ENCODE data around the gene ITGAL.

DNA sequence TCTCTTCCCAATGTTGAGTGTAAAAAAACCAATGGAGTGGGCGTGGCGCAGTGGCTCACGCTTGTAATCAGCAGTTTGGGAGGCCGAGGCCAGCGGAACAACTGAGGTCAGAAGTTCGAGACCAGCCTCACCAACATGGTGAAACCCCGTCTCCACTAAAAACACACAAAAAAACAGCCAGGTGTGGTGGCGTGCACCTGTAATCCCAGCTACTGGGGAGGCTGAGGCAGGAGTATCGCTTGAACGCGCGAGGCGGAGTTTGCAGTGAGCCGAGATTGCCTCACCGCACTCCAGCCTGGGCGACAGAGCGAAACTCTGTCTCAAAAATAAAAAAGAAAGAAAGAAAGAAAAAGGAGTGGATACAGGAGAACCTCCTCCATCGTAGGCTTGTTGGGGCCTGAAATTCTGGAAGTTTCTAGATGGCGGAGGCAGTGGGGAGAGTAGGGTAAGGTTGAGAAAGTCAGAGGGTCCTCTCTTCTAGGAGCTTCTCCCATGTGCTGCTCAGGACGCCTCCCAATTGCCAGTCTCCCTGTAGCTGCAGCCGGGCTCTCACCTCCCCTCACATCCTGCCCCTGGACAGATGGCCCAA, 86.3 kb downstream of the ITGAL start:
- TF ChIP-seq, protein P1, sequence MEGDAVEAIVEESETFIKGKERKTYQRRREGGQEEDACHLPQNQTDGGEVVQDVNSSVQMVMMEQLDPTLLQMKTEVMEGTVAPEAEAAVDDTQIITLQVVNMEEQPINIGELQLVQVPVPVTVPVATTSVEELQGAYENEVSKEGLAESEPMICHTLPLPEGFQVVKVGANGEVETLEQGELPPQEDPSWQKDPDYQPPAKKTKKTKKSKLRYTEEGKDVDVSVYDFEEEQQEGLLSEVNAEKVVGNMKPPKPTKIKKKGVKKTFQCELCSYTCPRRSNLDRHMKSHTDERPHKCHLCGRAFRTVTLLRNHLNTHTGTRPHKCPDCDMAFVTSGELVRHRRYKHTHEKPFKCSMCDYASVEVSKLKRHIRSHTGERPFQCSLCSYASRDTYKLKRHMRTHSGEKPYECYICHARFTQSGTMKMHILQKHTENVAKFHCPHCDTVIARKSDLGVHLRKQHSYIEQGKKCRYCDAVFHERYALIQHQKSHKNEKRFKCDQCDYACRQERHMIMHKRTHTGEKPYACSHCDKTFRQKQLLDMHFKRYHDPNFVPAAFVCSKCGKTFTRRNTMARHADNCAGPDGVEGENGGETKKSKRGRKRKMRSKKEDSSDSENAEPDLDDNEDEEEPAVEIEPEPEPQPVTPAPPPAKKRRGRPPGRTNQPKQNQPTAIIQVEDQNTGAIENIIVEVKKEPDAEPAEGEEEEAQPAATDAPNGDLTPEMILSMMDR (IDR thresholded peaks at IDR 0.05), result no peak
- no peak for TF ChIP-seq POLR2A (IDR thresholded peaks at IDR 0.05)
